Mammary epithelial cell (primary cell): Measurements from ENCODE around the gene CEP290.

Experiments
- EZH2 ChIP-seq: IDR thresholded peaks from 2 replicates; pipeline ENCODE4 v1.6.1; 2012; ENCODE audit warnings: low read length, inconsistent platforms, borderline replicate concordance
- TF ChIP-seq, protein P1 (sequence below), 2 donors: IDR thresholded peaks in 1 of 2; conservative IDR thresholded peaks in 1 of 2; 2 replicates each; pipeline ENCODE4 v1.5.1; 2011 to 2012; ENCODE audit warnings: inconsistent platforms in 2 of 2, low read length in 2 of 2, mild to moderate bottlenecking in 2 of 2, control low read depth in 1 of 2, low read depth in 1 of 2; ENCODE audit not compliant: insufficient read depth in 1 of 2; ENCODE audit errors: extremely low read depth in 1 of 2

DNA sequence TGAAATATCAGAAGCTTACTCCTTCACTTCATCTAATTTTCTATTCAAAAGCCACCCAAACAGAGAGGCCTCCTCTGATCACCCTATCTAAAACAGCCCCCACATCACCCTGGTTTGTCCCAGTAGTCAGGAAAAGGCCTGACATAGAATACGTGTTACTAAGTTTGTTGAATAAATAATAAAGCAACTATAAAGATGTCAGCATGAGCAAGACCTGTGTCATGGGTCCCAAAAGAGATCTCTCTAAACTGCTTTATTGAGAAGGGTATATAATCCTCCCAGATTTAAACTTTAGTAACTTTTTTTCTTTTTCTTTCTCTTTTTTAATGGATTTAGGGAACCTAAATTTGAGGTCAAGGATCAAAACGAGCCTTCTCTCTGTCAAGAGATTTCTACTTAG, 85.3 kb downstream of the CEP290 start:
- TF ChIP-seq, protein P1, sequence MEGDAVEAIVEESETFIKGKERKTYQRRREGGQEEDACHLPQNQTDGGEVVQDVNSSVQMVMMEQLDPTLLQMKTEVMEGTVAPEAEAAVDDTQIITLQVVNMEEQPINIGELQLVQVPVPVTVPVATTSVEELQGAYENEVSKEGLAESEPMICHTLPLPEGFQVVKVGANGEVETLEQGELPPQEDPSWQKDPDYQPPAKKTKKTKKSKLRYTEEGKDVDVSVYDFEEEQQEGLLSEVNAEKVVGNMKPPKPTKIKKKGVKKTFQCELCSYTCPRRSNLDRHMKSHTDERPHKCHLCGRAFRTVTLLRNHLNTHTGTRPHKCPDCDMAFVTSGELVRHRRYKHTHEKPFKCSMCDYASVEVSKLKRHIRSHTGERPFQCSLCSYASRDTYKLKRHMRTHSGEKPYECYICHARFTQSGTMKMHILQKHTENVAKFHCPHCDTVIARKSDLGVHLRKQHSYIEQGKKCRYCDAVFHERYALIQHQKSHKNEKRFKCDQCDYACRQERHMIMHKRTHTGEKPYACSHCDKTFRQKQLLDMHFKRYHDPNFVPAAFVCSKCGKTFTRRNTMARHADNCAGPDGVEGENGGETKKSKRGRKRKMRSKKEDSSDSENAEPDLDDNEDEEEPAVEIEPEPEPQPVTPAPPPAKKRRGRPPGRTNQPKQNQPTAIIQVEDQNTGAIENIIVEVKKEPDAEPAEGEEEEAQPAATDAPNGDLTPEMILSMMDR (conservative IDR thresholded peaks at IDR 0.05 in 1 of 2, IDR thresholded peaks at IDR 0.05 in 1 of 2; ENCODE audit: extremely low read depth in 1 of 2, insufficient read depth in 1 of 2, low read depth in 1 of 2, low read length in 2 of 2) = no peak
- TF ChIP-seq EZH2 = no peak
